Loucy (cell line): ENCODE data around the gene ZNF606.

Source experiments
- EZH2phosphoT487 ChIP-seq: fragments of 200-600 bp; IDR thresholded peaks from 2 replicates; pipeline ENCODE4 v1.6.1; 2018; ENCODE audit warnings: antibody characterized with exemption, mild to moderate bottlenecking, moderate library complexity, borderline replicate concordance
- TF ChIP-seq, protein P1 (sequence below): fragments of 200-600 bp; sonication (generic); conservative IDR thresholded peaks from 2 replicates; pipeline ENCODE4 v1.5.1; 2014; ENCODE audit warnings: mild to moderate bottlenecking, antibody characterized with exemption, low read length

DNA sequence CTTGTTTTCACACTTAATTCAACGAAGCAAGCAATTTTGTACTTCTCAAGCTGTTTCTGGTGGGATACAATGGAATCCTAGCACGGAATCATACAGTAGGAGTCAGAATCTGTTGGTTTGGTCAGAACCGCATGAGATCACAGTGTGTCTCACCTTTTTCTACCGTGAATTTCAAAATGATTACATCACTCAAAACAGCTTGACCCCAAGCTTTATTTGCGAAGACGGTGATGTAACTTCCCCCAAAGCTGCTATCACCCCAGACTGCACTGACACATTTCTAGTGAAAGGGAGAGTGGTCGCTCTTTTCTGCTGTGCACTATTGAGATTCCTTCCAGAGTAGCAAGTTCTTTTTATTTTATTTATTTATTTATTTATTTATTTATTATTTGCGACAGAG, 37.9 kb downstream of the ZNF606 start:
- TF ChIP-seq, protein P1, sequence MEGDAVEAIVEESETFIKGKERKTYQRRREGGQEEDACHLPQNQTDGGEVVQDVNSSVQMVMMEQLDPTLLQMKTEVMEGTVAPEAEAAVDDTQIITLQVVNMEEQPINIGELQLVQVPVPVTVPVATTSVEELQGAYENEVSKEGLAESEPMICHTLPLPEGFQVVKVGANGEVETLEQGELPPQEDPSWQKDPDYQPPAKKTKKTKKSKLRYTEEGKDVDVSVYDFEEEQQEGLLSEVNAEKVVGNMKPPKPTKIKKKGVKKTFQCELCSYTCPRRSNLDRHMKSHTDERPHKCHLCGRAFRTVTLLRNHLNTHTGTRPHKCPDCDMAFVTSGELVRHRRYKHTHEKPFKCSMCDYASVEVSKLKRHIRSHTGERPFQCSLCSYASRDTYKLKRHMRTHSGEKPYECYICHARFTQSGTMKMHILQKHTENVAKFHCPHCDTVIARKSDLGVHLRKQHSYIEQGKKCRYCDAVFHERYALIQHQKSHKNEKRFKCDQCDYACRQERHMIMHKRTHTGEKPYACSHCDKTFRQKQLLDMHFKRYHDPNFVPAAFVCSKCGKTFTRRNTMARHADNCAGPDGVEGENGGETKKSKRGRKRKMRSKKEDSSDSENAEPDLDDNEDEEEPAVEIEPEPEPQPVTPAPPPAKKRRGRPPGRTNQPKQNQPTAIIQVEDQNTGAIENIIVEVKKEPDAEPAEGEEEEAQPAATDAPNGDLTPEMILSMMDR = no peak
- TF ChIP-seq EZH2phosphoT487 = no peak
